Stomach (tissue), 9 donors: Measurements from ENCODE around the gene CCN5. TPM values are rescaled to one million over a fixed set of nuclear protein-coding genes. Genes with fewer than 3 reads are reported as not detected.
A peak's percentile ranks its signal among the peaks of the same experiment; 100 is the strongest.

Experiments used
- DNase-seq, 2 donors: peaks; one replicate each; pipeline versions ENCODE4 v3.0.0 to v3.0.0-alpha.2; 2013 to 2019
- H3K27ac ChIP-seq, 5 donors: fragments of 200-600 bp in 4 of 5; sonication (generic) in 4 of 5; one replicate each; pipeline ENCODE4 v1.5.1; 2013 to 2019; ENCODE audit warnings: mild to moderate bottlenecking in 1 of 5, moderate library complexity in 1 of 5
- H3K27me3 ChIP-seq, 3 donors: fragments of 200-600 bp; sonication (generic); one replicate each; pipeline ENCODE4 v1.5.1; 2017 to 2019; ENCODE audit warnings: mixed run types in 1 of 3
- H3K36me3 ChIP-seq, 4 donors: fragments of 200-600 bp; sonication (generic); 1 replicate in 3 of 4; 2 replicates in 1 of 4; pipeline ENCODE4 v1.5.1; 2016 to 2019
- H3K4me1 ChIP-seq, 4 donors: fragments of 200-600 bp; sonication (generic); one replicate each; pipeline ENCODE4 v1.5.1; 2016 to 2019
- H3K4me3 ChIP-seq, 4 donors: fragments of 200-600 bp; sonication (generic) in 3 of 4; one replicate each; pipeline ENCODE4 v1.5.1; 2016 to 2019; ENCODE audit warnings: mild to moderate bottlenecking in 1 of 4
- H3K9me3 ChIP-seq, 4 donors: fragments of 200-600 bp; sonication (generic); one replicate each; pipeline ENCODE4 v1.5.1; 2016 to 2019
- EP300 ChIP-seq: sonication (generic); formaldehyde crosslinking; IDR thresholded peaks from one replicate; pipeline ENCODE4 v1.6.1; 2017; ENCODE audit warnings: antibody characterized with exemption
- POLR2A ChIP-seq, 4 donors: fragments of 450-650 bp; IDR thresholded peaks; one replicate each; pipeline ENCODE4 v1.6.1; 2016; ENCODE audit warnings: antibody characterized with exemption in 4 of 4, control low read depth in 2 of 4, mild to moderate bottlenecking in 1 of 4, moderate library complexity in 1 of 4
- POLR2AphosphoS5 ChIP-seq, 3 donors: sonication (generic); formaldehyde crosslinking; IDR thresholded peaks; one replicate each; pipeline ENCODE4 v1.6.1; 2016; ENCODE audit warnings: antibody characterized with exemption in 3 of 3
- WGBS, 5 donors: extraction: QIAGEN DNeasy Blood & Tissue Kit in 3 of 5; methylation state at CpG; one replicate each; pipeline versions ENCODE4 v1.1.5 to v1.1.7; 2013 to 2018; 5-methylcytosine and 5-hydroxymethylcytosine counted together
- intact Hi-C: fragments of 100-400 bp; cut with DNase I; formaldehyde crosslinking; loops from one replicate; pipeline ENCODE4 v1.15.1; 2023; ENCODE audit warnings: low total_unique reads
- polyA plus RNA-seq, 3 donors: library from polyadenylated mRNA; stranded (reverse); fragments of 200-250 nt; gene quantifications; one replicate each; pipeline ENCODE4 v1.2.3, GENCODE V29; 2013
- total RNA-seq, 5 donors: library from RNA; depleted of rRNA; stranded (reverse); fragments of >200 nt; gene quantifications; one replicate each; pipeline versions ENCODE4 v1.1.0 to v1.2.3, GENCODE V29; 2014 to 2016
- TF ChIP-seq, protein P1 (sequence below), 7 experiments: fragments of 450-650 bp in 4 of 7; fragments of 200-600 bp in 3 of 7; sonication (generic) in 3 of 7; IDR thresholded peaks; one replicate each; pipeline ENCODE4 v1.5.1; 2016 to 2019; ENCODE audit warnings: antibody characterized with exemption in 7 of 7, control low read depth in 2 of 7, mild to moderate bottlenecking in 1 of 7
- donor health status: healthy with polysubstance abuse.
- donor health status: Bipolar disorder and iron deficiency.
- donor health status: healthy.

The CCN5 gene
- total and polyA plus RNA-seq, 8 donors = 2.5 to 193 (median 8.2) TPM; not detected in 3

DNA sequence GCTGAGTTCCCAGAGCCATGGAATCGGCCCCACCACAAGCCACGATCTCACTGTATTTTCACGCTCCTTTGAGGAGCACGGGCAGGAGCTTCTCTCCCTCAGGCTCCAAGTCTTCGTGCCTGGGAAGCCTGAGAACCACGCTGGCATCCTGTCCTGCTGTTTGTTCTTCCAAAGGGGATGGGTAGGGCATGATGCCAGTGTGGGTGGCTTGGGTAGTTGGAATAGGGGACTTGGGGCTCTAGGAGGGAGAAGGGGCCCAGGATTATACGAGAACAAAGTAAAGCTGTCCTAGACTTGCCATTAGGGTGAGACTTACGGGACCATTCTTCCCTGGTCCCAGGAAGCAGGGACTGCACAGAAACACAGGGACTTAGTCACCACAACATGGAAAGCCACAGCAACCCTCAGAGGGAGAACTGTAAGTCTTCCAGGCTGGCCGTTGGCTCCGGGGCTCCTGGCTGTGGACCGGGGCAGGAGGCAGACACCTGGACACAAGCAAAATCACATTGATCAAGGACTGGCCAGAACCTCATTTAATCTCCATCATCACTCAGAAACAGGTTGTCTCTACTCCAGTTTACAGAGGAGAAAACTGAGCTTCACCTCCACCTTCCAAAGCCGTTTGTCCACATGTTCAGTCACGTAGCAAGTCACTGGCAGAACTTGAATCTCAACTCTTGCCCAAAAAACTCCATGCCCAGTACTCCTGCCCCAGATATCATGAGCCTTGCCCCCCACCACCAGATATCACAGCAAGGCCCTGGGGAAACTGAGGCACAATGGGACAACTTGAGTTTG, 1.3 kb downstream of the CCN5 start:
- intact Hi-C loops = no loop called here
- WGBS, 5 donors = 54 to 79% (median 65%) methylated on average over 13 of the region's 13 CpGs
- peaks cover 21 to 46% (median 40%) of the 10 kb centered on the region in 4 donors for H3K4me1 ChIP-seq
- no peak overlapping the region for H3K4me3 ChIP-seq
- H3K27me3 ChIP-seq = no peaks in the 10 kb centered on the region
- H3K9me3 ChIP-seq = no peaks in the 10 kb centered on the region
- no peak for DNase-seq
- H3K27ac ChIP-seq = peak overlapping the region in 1 of 5 donors; percentile 77
- no peaks in the 10 kb centered on the region for H3K36me3 ChIP-seq
- TF ChIP-seq POLR2A (IDR thresholded peaks at IDR 0.05) (no peak), EP300 (no peak), POLR2AphosphoS5 (IDR thresholded peaks at IDR 0.05) (no peak)
- TF ChIP-seq, protein P1, sequence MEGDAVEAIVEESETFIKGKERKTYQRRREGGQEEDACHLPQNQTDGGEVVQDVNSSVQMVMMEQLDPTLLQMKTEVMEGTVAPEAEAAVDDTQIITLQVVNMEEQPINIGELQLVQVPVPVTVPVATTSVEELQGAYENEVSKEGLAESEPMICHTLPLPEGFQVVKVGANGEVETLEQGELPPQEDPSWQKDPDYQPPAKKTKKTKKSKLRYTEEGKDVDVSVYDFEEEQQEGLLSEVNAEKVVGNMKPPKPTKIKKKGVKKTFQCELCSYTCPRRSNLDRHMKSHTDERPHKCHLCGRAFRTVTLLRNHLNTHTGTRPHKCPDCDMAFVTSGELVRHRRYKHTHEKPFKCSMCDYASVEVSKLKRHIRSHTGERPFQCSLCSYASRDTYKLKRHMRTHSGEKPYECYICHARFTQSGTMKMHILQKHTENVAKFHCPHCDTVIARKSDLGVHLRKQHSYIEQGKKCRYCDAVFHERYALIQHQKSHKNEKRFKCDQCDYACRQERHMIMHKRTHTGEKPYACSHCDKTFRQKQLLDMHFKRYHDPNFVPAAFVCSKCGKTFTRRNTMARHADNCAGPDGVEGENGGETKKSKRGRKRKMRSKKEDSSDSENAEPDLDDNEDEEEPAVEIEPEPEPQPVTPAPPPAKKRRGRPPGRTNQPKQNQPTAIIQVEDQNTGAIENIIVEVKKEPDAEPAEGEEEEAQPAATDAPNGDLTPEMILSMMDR (IDR thresholded peaks at IDR 0.05) = no peak

DNA sequence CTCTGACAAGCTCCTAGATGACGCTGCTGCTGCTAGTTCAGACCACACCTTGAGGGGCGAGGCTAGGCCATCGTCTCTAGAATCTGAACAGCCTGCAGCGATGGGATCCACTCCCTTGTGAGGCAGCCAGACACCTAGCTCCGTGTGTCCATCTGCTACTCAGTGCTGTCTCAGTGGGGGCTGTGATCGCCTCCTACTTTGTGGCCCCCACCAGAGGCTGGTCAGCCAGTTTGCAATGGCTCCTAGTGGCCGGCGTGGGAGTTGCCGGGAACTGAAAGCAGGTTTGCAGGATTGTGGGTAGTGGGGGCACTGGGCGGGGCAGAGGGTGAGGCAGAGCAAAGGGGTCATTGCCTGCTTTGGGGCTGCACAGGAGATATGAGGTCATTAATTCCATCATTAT, 2.8 kb downstream of the CCN5 start:
- no peak for TF ChIP-seq POLR2AphosphoS5 (IDR thresholded peaks at IDR 0.05)
- TF ChIP-seq, protein P1 (IDR thresholded peaks at IDR 0.05) = peak in 2 of 7 experiments; percentile 14 to 25
- intact Hi-C loops = no loop called here

DNA sequence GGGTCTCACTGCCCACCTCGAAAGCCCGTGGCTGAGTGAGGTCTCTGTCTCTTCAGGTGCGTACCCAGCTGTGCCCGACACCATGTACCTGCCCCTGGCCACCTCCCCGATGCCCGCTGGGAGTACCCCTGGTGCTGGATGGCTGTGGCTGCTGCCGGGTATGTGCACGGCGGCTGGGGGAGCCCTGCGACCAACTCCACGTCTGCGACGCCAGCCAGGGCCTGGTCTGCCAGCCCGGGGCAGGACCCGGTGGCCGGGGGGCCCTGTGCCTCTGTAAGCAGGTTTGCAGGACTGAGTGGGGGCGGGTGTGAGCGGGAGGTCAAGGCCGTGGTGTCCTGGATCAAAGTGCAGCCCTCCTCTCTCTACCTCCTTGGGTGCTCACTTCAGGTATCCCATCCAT, 4.7 kb downstream of the CCN5 start:
- no peaks in the 10 kb centered on the region for H3K9me3 ChIP-seq
- WGBS, 5 donors = 89 to 95% (median 91%) methylated on average over 9 to 19 of the region's 19 CpGs
- H3K4me1 ChIP-seq = peaks cover 10 to 36% (median 32%) of the 10 kb centered on the region in 4 donors
- peaks cover 0 to 6% (median 0%) of the 10 kb centered on the region in 3 donors for H3K27me3 ChIP-seq
- H3K4me3 ChIP-seq = no peak overlapping the region
- H3K36me3 ChIP-seq = no peaks in the 10 kb centered on the region
- peak overlapping the region in 2 of 5 donors; percentile 15 to 40 for H3K27ac ChIP-seq
- no peak for DNase-seq
- intact Hi-C loops = no loop called here
- TF ChIP-seq POLR2A (IDR thresholded peaks at IDR 0.05) (no peak), EP300 (no peak), POLR2AphosphoS5 (IDR thresholded peaks at IDR 0.05) (no peak)
- TF ChIP-seq, protein P1 (IDR thresholded peaks at IDR 0.05) = no peak

More for the DNA sequence above, 2.8 kb downstream of the CCN5 start:
- Histone ChIP-seq H3K4me3 (no peak overlapping the region), H3K27ac (no peak overlapping the region), H3K4me1 (peaks cover 21 to 49% (median 45%) of the 10 kb centered on the region in 4 donors), H3K27me3 (no peaks in the 10 kb centered on the region), H3K36me3 (no peaks in the 10 kb centered on the region), H3K9me3 (no peaks in the 10 kb centered on the region)
- no peak for DNase-seq
- WGBS, 5 donors = 65 to 76% (median 73%) methylated on average over 10 of the region's 10 CpGs

DNA sequence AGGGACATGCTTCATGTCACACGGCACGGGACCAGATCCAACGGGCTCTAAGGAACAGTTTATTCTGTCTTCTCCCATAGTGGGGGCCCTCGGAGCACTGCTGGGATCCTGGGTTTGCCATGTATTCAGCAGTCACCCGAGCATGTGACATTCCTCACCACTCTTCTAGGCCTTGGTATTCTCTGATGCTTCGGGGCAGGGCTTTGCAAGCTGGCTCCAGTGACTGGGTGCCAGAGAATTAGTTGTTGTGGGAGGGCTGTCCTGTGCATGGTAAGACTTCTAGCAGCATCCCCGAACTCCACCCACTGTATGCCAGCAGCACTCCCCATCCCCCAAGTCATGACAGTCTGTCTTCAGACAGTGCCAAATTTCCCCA, 5.4 kb downstream of the CCN5 start:
- peaks cover 3 to 28% (median 24%) of the 10 kb centered on the region in 4 donors for H3K4me1 ChIP-seq
- H3K36me3 ChIP-seq = no peaks in the 10 kb centered on the region
- H3K9me3 ChIP-seq = no peaks in the 10 kb centered on the region
- H3K27me3 ChIP-seq = peaks cover 0 to 6% (median 0%) of the 10 kb centered on the region in 3 donors
- intact Hi-C loops = no loop called here
- TF ChIP-seq POLR2A (IDR thresholded peaks at IDR 0.05) = no peak
- TF ChIP-seq EP300 = no peak
- no peak for TF ChIP-seq POLR2AphosphoS5 (IDR thresholded peaks at IDR 0.05)
- TF ChIP-seq, protein P1 (IDR thresholded peaks at IDR 0.05) = no peak
- WGBS, 5 donors = 61 to 81% (median 72%) methylated on average over 6 to 7 of the region's 7 CpGs
- H3K27ac ChIP-seq = peak overlapping the region in 3 of 5 donors; percentile 15 to 44 (median 40)
- H3K4me3 ChIP-seq = no peak overlapping the region
- DNase-seq = no peak
